ENCODE measurements around the gene ERC1. TPM values are rescaled to one million over a fixed set of nuclear protein-coding genes. Genes with fewer than 3 reads are reported as not detected.

ERC1 gene
- polyA plus RNA-seq, 2 of the 4 experiments (the other 2 are of a cell fraction), result 14.2 to 20.9 TPM

GRCh38 chr12:1007994-1008393 is 17.0 kb downstream of the ERC1 start:
- POLR2A ChIA-PET, result no interaction called here
- H3K9me3 ChIP-seq, result no peaks in the 10 kb centered on the region
- 89% methylated on average over 7 of the region's 7 CpGs for WGBS (ENCODE audit: missing lambda C conversion rate)
- H3K4me3 ChIP-seq, result no peak overlapping the region
- FAIRE-seq (no peak), ATAC-seq (no peak), DNase-seq (ENCODE audit: low read depth in 1 of 2, low spot score in 1 of 2) (no peak)
- H3K4me1 ChIP-seq, result peaks cover 7% of the 10 kb centered on the region
- no peak for TF ChIP-seq CBX8 (IDR thresholded peaks at IDR 0.05)
- TF ChIP-seq RFX5 (IDR thresholded peaks at IDR 0.05), result no peak
- TF ChIP-seq PHF8 (IDR thresholded peaks at IDR 0.05; ENCODE audit: borderline replicate concordance, low read depth), result no peak
- TF ChIP-seq CTCF (IDR thresholded peaks at IDR 0.05), result no peak
- TF ChIP-seq SMC3 (IDR thresholded peaks at IDR 0.05), result no peak
- TF ChIP-seq CBX2 (IDR thresholded peaks at IDR 0.05; ENCODE audit: borderline replicate concordance, low read depth), result no peak
- TF ChIP-seq PBX3 (IDR thresholded peaks at IDR 0.05), result no peak
- TF ChIP-seq HMGXB4 (CRISPR knock-in tag; IDR thresholded peaks at IDR 0.05; ENCODE audit: borderline replicate concordance), result no peak
- TF ChIP-seq KDM5A (IDR thresholded peaks at IDR 0.05), result no peak
- TF ChIP-seq HOXA7 (CRISPR knock-in tag; IDR thresholded peaks at IDR 0.05), result no peak
- TF ChIP-seq MAX (IDR thresholded peaks at IDR 0.05), result no peak
- TF ChIP-seq EHF (CRISPR knock-in tag; IDR thresholded peaks at IDR 0.05), result no peak
- CTCF ChIA-PET, result no interaction called here
- H3K4me2 ChIP-seq, result no peak overlapping the region
- no peak overlapping the region for H3K27ac ChIP-seq

- FAIRE-seq (no peak), DNase-seq (ENCODE audit: low read depth in 1 of 2, low spot score in 1 of 2) (no peak), ATAC-seq (no peak)
- WGBS (ENCODE audit: missing lambda C conversion rate), result 95% methylated on average over 5 of the region's 5 CpGs
- no peaks in the 10 kb centered on the region for H3K9me3 ChIP-seq
- H3K4me3 ChIP-seq, result no peak overlapping the region
- ChIA-PET CTCF (no interaction called here), POLR2A (no interaction called here)
- TF ChIP-seq TP53 (CRISPR knock-in tag; IDR thresholded peaks at IDR 0.05) (no peak), HES2 (IDR thresholded peaks at IDR 0.05) (no peak), EHMT2 (IDR thresholded peaks at IDR 0.05; ENCODE audit: low read depth) (no peak), HEYL (CRISPR knock-in tag; IDR thresholded peaks at IDR 0.05) (no peak), HOXB13 (CRISPR knock-in tag; IDR thresholded peaks at IDR 0.05; ENCODE audit: low read depth) (no peak), ZNF302 (CRISPR knock-in tag; IDR thresholded peaks at IDR 0.05) (no peak), POLR2A (IDR thresholded peaks at IDR 0.05; ENCODE audit: low read length) (no peak), CBX8 (IDR thresholded peaks at IDR 0.05) (no peak), FOSB (CRISPR knock-in tag; IDR thresholded peaks at IDR 0.05) (no peak), MAFK (IDR thresholded peaks at IDR 0.05; ENCODE audit: partially characterized antibody) (no peak), CHD2 (IDR thresholded peaks at IDR 0.05; ENCODE audit: low read length, partially characterized antibody) (no peak), FOXS1 (CRISPR knock-in tag; IDR thresholded peaks at IDR 0.05) (no peak)
- H3K27ac ChIP-seq, result no peak overlapping the region
- peaks cover 26% of the 10 kb centered on the region for H3K4me1 ChIP-seq
- no peak overlapping the region for H3K4me2 ChIP-seq
Measured at GRCh38 chr12:1011091-1011490, 20.1 kb downstream of the ERC1 start.
